H1 (cell line): Measurements from ENCODE around the gene CNGB1. TPM values are rescaled to one million over a fixed set of nuclear protein-coding genes. Genes with fewer than 3 reads are reported as not detected.

Experiments
- polyA plus RNA-seq, 7 experiments: library from polyadenylated mRNA; depleted of rRNA in 3 of 7; stranded (reverse) in 5 of 7; unstranded in 2 of 7; fragments of >200 nt in 5 of 7; fragments of 200-250 nt in 2 of 7; gene quantifications; 1 replicate in 5 of 7; 2 replicates in 1 of 7; 4 replicates in 1 of 7; pipeline versions ENCODE4 v1.2.1 to v1.2.3, GENCODE V29; 2011 to 2013; ENCODE audit warnings: missing spikeins in 2 of 7, mixed read lengths in 2 of 7
- total RNA-seq: library from RNA; stranded (reverse); fragmentation: NEBNext Ultra II Directional; extraction: Animal tissue kit (Norgen Biotek cat#: 25700); gene quantifications from 2 replicates; pipeline ENCODE4 v1.2.1, GENCODE V29; 2021
- TF ChIP-seq, protein P1 (sequence below): fragments of 300-600 bp; sonication (generic); IDR thresholded peaks from 2 replicates; pipeline ENCODE4 v1.7.1; 2012; ENCODE audit warnings: low read length, moderate library complexity, mild to moderate bottlenecking, inconsistent platforms; ENCODE audit not compliant: insufficient replicate concordance

CNGB1 gene
- total and polyA plus RNA-seq, 2 of the 8 experiments (the other 6 are each of a cell fraction or from before 2014, with no cell fraction given): not detected

DNA sequence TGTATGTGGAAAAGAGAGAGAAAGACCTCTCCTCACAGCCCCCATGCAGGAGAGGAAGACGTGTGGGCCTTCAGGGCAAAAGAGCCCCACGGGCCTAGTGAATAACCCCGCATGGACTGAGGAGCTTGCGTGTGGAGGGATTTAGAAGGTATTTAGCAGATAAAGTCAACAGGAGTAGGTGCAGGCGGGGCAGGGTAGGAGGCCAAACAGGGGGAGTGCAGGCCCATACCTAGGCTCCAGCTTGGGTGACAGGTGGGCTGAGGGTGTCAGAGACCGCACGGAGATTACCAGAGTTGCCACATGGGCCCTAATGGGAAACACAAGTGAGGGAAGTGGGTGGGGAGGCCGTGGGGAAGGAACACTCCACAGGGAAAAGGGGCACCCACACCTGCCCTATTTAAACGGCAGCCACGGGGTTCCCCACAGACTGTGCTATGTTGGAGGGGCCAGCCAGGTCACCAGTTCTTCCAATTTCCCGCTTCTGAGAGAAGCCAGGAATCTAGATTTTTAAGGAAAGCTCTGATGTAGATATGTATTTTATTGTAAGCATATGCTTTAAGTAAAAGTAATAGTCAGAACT lies 8.2 kb upstream of the CNGB1 start (continued):
- TF ChIP-seq, protein P1, sequence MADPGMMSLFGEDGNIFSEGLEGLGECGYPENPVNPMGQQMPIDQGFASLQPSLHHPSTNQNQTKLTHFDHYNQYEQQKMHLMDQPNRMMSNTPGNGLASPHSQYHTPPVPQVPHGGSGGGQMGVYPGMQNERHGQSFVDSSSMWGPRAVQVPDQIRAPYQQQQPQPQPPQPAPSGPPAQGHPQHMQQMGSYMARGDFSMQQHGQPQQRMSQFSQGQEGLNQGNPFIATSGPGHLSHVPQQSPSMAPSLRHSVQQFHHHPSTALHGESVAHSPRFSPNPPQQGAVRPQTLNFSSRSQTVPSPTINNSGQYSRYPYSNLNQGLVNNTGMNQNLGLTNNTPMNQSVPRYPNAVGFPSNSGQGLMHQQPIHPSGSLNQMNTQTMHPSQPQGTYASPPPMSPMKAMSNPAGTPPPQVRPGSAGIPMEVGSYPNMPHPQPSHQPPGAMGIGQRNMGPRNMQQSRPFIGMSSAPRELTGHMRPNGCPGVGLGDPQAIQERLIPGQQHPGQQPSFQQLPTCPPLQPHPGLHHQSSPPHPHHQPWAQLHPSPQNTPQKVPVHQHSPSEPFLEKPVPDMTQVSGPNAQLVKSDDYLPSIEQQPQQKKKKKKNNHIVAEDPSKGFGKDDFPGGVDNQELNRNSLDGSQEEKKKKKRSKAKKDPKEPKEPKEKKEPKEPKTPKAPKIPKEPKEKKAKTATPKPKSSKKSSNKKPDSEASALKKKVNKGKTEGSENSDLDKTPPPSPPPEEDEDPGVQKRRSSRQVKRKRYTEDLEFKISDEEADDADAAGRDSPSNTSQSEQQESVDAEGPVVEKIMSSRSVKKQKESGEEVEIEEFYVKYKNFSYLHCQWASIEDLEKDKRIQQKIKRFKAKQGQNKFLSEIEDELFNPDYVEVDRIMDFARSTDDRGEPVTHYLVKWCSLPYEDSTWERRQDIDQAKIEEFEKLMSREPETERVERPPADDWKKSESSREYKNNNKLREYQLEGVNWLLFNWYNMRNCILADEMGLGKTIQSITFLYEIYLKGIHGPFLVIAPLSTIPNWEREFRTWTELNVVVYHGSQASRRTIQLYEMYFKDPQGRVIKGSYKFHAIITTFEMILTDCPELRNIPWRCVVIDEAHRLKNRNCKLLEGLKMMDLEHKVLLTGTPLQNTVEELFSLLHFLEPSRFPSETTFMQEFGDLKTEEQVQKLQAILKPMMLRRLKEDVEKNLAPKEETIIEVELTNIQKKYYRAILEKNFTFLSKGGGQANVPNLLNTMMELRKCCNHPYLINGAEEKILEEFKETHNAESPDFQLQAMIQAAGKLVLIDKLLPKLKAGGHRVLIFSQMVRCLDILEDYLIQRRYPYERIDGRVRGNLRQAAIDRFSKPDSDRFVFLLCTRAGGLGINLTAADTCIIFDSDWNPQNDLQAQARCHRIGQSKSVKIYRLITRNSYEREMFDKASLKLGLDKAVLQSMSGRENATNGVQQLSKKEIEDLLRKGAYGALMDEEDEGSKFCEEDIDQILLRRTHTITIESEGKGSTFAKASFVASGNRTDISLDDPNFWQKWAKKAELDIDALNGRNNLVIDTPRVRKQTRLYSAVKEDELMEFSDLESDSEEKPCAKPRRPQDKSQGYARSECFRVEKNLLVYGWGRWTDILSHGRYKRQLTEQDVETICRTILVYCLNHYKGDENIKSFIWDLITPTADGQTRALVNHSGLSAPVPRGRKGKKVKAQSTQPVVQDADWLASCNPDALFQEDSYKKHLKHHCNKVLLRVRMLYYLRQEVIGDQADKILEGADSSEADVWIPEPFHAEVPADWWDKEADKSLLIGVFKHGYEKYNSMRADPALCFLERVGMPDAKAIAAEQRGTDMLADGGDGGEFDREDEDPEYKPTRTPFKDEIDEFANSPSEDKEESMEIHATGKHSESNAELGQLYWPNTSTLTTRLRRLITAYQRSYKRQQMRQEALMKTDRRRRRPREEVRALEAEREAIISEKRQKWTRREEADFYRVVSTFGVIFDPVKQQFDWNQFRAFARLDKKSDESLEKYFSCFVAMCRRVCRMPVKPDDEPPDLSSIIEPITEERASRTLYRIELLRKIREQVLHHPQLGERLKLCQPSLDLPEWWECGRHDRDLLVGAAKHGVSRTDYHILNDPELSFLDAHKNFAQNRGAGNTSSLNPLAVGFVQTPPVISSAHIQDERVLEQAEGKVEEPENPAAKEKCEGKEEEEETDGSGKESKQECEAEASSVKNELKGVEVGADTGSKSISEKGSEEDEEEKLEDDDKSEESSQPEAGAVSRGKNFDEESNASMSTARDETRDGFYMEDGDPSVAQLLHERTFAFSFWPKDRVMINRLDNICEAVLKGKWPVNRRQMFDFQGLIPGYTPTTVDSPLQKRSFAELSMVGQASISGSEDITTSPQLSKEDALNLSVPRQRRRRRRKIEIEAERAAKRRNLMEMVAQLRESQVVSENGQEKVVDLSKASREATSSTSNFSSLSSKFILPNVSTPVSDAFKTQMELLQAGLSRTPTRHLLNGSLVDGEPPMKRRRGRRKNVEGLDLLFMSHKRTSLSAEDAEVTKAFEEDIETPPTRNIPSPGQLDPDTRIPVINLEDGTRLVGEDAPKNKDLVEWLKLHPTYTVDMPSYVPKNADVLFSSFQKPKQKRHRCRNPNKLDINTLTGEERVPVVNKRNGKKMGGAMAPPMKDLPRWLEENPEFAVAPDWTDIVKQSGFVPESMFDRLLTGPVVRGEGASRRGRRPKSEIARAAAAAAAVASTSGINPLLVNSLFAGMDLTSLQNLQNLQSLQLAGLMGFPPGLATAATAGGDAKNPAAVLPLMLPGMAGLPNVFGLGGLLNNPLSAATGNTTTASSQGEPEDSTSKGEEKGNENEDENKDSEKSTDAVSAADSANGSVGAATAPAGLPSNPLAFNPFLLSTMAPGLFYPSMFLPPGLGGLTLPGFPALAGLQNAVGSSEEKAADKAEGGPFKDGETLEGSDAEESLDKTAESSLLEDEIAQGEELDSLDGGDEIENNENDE: no peak
- TF ChIP-seq, all 59 proteins: peak for 0
